SHP77 treated with DMSO at 0.1 percent for 48 hours (cell line): ENCODE results near the gene LMAN1L.
"Not testable (repeated sequence)": the region's sequence is repeated elsewhere in the genome, so short reads cannot be mapped to it uniquely, and the experiment has no call there.

Experiments used
- DNase-seq: peaks from one replicate; lab custom pipeline; 2025; lab: John Stamatoyannopoulos, UW

LMAN1L gene

GRCh38 chr15:74782259-74783071 lies 30.2 kb upstream of the LMAN1L start:
- DNase-seq = no peak

GRCh38 chr15:74783072-74783807 lies 29.4 kb upstream of the LMAN1L start:
- DNase-seq = no peak

- no peak for DNase-seq
Observed at GRCh38 chr15:74783808-74784175, 28.8 kb upstream of the LMAN1L start.

- no peak for DNase-seq
Observed at GRCh38 chr15:74784426-74785193, 28.0 kb upstream of the LMAN1L start.

- no peak for DNase-seq
Observed at GRCh38 chr15:74785194-74786032, 27.2 kb upstream of the LMAN1L start.

GRCh38 chr15:74786081-74786480 lies 26.6 kb upstream of the LMAN1L start:
- not testable (repeated sequence) for DNase-seq

GRCh38 chr15:74786551-74787165 lies 26.0 kb upstream of the LMAN1L start:
- no peak for DNase-seq

GRCh38 chr15:74787251-74788041 lies 25.2 kb upstream of the LMAN1L start:
- no peak for DNase-seq

- no peak for DNase-seq
Observed at GRCh38 chr15:74788042-74788682, 24.5 kb upstream of the LMAN1L start.

- DNase-seq = no peak
Observed at GRCh38 chr15:74788683-74789151, 23.9 kb upstream of the LMAN1L start.

- no peak for DNase-seq
Observed at GRCh38 chr15:74789171-74789631, 23.4 kb upstream of the LMAN1L start.

GRCh38 chr15:74789741-74790079 lies 22.9 kb upstream of the LMAN1L start:
- no peak for DNase-seq

GRCh38 chr15:74790080-74790916 lies 22.3 kb upstream of the LMAN1L start:
- no peak for DNase-seq

GRCh38 chr15:74791007-74791406 lies 21.6 kb upstream of the LMAN1L start:
- DNase-seq = no peak

- DNase-seq = no peak
Observed at GRCh38 chr15:74791667-74792066, 21.0 kb upstream of the LMAN1L start.

GRCh38 chr15:74792227-74793016 lies 20.2 kb upstream of the LMAN1L start:
- no peak for DNase-seq

GRCh38 chr15:74793135-74794028 lies 19.3 kb upstream of the LMAN1L start:
- no peak for DNase-seq
